ENCODE measurements around the gene DOCK1. TPM values are rescaled to one million over a fixed set of nuclear protein-coding genes. Genes with fewer than 3 reads are reported as not detected.
A peak's percentile ranks its signal among the peaks of the same experiment; 100 is the strongest.

Gene DOCK1
- total RNA-seq, 1 donor from 2014 or later, result 16.8 TPM

GRCh38 chr10:126966938-126967337 is 61.7 kb downstream of the DOCK1 start:
- Histone ChIP-seq H3K9me3 (replicated peaks) (no peaks in the 10 kb centered on the region), H3K27me3 (ENCODE audit: low read depth) (no peaks in the 10 kb centered on the region), H3K27ac (replicated peaks) (no peak overlapping the region), H3K4me1 (peaks cover 13% of the 10 kb centered on the region), H3K36me3 (peaks cover 4% of the 10 kb centered on the region), H3K4me3 (no peak overlapping the region)
- no peak for TF ChIP-seq CTCF (IDR thresholded peaks at IDR 0.05; ENCODE audit: borderline replicate concordance)
- intact Hi-C loops (cut with micrococcal nuclease), result no loop called here
- DNase-seq, result no peak

- intact Hi-C loops (cut with micrococcal nuclease), result no loop called here
- peaks cover 6% of the 10 kb centered on the region for H3K36me3 ChIP-seq
- peak; percentile 34 for TF ChIP-seq CTCF (IDR thresholded peaks at IDR 0.05; ENCODE audit: borderline replicate concordance)
Measured at GRCh38 chr10:126969310-126969709, 64.1 kb downstream of the DOCK1 start.

GRCh38 chr10:126972635-126973414 is 67.6 kb downstream of the DOCK1 start:
- peak overlapping the region; percentile 50 for H3K27ac ChIP-seq (replicated peaks)

More at GRCh38 chr10:126969310-126969709, 64.1 kb downstream of the DOCK1 start:
- Histone ChIP-seq H3K27ac (replicated peaks) (no peak overlapping the region), H3K9me3 (replicated peaks) (no peaks in the 10 kb centered on the region), H3K27me3 (ENCODE audit: low read depth) (no peaks in the 10 kb centered on the region), H3K4me3 (no peak overlapping the region), H3K4me1 (peaks cover 23% of the 10 kb centered on the region)
- DNase-seq, result no peak

GRCh38 chr10:126975221-126975620 is 70.0 kb downstream of the DOCK1 start:
- Histone ChIP-seq H3K36me3 (peaks cover 31% of the 10 kb centered on the region), H3K27me3 (ENCODE audit: low read depth) (no peaks in the 10 kb centered on the region), H3K27ac (replicated peaks) (no peak overlapping the region), H3K4me3 (no peak overlapping the region), H3K9me3 (replicated peaks) (no peaks in the 10 kb centered on the region), H3K4me1 (peaks cover 31% of the 10 kb centered on the region)
- no peak for TF ChIP-seq CTCF (IDR thresholded peaks at IDR 0.05; ENCODE audit: borderline replicate concordance)
- intact Hi-C loops (cut with micrococcal nuclease), result no loop called here
- no peak for DNase-seq

More at GRCh38 chr10:126972635-126973414, 67.6 kb downstream of the DOCK1 start:
- no peak for DNase-seq
- Histone ChIP-seq H3K4me3 (no peak overlapping the region), H3K36me3 (peaks cover 25% of the 10 kb centered on the region), H3K4me1 (peaks cover 31% of the 10 kb centered on the region), H3K9me3 (replicated peaks) (no peaks in the 10 kb centered on the region), H3K27me3 (ENCODE audit: low read depth) (no peaks in the 10 kb centered on the region)
- intact Hi-C loops (cut with micrococcal nuclease), result no loop called here
- TF ChIP-seq CTCF (IDR thresholded peaks at IDR 0.05; ENCODE audit: borderline replicate concordance), result no peak

GRCh38 chr10:126977216-126977615 is 72.0 kb downstream of the DOCK1 start:
- DNase-seq, result no peak
- TF ChIP-seq CTCF (IDR thresholded peaks at IDR 0.05; ENCODE audit: borderline replicate concordance), result no peak
- H3K36me3 ChIP-seq, result peaks cover 38% of the 10 kb centered on the region

More at GRCh38 chr10:126977216-126977615, 72.0 kb downstream of the DOCK1 start:
- Histone ChIP-seq H3K4me3 (no peak overlapping the region), H3K27ac (replicated peaks) (no peak overlapping the region), H3K9me3 (replicated peaks) (no peaks in the 10 kb centered on the region), H3K4me1 (peaks cover 28% of the 10 kb centered on the region), H3K27me3 (ENCODE audit: low read depth) (no peaks in the 10 kb centered on the region)
- intact Hi-C loops (cut with micrococcal nuclease), result no loop called here

Data from left ventricle myocardium inferior (tissue), 1 donor.